GM21515 (cell line): ENCODE results near the gene ZNF382.
"Not testable (repeated sequence)": the region's sequence is repeated elsewhere in the genome, so short reads cannot be mapped to it uniquely, and the experiment has no call there.

Source experiments
- ATAC-seq: cut with Tn5 transposase; IDR thresholded peaks from one replicate; pipeline ENCODE4 v1.9.1; 2021; ENCODE audit not compliant: unreplicated experiment

ZNF382 gene

DNA sequence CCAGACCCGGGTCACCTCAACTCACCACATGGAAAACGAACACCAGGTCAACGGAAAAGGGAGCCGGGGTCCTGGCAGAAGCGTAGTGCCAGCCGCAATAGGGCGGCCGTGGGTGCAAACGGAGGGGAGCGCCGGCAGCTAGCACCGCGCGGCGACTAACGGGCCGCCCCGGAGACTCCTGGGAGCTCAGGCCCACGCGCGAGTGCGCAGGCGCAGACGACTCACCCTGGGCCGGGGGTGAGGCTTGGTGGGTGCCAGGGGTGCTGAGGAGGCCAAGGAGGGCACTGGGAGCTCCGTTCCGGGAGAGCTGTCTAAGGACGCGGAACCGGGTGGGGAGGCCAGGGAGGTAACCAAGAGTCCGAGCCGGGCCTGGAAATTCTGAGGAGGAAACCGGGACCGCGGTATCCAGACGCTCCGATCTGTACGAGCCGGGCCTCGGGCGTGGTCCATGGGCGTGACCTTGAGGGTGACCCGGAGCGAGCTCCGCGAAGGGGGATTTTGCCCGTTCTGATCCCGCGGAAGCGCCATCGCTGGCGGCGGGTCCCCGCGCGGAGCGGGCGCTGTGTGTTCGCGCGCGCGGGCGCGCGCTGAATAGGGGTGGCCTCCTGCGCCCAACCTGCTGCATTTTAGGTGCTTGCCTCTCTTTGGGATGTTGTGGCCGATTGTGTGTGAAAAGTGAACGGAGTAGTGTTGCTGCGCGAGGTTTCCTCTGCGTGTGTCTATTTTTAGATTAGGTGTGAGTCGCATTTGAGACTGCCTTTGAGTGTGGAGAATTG lies at the start of gene ZNF382:
TSS of gene ZNF382 (plus strand) at position 213 of the 776 bp plus-strand sequence. CDS start 4,602 bp downstream, outside the sequence.
- peak; percentile 70 for ATAC-seq

- no peak for ATAC-seq
Observed at GRCh38 chr19:36564391-36564790, 40.7 kb upstream of the ZNF382 start.

GRCh38 chr19:36572593-36573019 lies 32.5 kb upstream of the ZNF382 start:
- no peak for ATAC-seq

DNA sequence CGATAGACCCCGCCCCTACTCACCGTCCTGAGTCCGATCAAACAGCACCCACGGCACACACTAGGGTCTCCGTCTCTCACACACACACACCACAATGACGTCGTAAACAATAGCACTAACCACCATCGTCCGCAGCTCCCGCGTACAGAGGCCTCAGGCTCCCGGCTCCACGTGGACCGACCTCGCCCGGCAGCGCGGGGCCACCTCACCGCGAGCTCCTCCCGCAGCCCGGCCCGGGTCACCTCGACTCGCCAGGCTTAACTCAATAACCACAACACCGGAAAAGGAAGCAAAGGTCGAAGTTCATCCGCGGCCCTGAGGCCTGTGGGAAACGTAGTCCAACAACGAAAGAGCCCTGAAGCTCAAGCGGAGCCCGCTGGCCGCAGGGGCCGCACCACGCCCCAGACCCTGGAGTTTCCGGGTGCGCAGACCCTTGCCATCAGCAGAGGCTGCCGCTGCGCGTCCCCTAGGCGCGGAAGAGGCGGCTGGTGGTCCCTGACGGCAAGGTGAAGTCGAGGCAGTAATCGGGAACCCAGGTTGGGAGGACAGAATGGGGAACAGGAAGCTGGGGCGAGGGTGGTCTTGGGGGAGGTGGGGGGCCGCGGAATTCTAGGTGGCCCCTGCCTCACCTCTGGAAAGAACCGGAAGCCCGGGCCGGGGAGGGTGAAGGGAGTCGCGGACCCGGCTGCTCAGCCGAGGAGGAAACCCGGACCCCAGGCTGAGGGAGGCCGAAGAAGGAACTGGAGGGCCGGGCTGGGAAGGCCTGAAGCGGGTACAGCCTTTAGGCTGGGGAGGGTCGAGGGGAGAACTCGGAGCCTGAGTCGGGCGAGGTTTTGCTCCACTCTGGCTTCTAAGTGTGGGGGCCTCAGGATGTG lies 31.9 kb upstream of the ZNF382 start, which contains the start of gene ZNF529:
TSS of gene ZNF529 (minus strand) at position 273 of the 875 bp plus-strand sequence. CDS start 946 bp downstream, outside the sequence.
- ATAC-seq, result peak; percentile 87

GRCh38 chr19:36573895-36574720 lies 31.0 kb upstream of the ZNF382 start:
- ATAC-seq, result no peak

DNA sequence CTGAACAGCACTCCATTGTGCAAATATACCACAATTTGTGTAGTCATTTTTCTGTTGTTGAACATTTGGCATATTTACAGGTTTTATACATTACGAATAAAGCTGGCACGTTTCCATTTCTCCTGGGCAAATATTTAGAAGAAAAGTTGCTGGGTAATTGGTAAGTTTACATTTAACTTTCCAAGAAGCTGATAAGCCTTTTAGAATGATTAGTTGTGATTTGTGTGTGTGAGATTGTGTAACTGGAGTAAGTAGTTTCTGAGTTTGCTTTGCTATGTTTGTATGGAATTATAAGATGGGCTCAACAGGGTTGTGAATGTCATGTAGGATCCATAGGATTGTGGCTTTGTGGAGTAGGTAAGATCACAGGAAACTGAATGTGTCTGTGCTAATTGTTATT lies 30.4 kb upstream of the ZNF382 start:
- ATAC-seq, result no peak

DNA sequence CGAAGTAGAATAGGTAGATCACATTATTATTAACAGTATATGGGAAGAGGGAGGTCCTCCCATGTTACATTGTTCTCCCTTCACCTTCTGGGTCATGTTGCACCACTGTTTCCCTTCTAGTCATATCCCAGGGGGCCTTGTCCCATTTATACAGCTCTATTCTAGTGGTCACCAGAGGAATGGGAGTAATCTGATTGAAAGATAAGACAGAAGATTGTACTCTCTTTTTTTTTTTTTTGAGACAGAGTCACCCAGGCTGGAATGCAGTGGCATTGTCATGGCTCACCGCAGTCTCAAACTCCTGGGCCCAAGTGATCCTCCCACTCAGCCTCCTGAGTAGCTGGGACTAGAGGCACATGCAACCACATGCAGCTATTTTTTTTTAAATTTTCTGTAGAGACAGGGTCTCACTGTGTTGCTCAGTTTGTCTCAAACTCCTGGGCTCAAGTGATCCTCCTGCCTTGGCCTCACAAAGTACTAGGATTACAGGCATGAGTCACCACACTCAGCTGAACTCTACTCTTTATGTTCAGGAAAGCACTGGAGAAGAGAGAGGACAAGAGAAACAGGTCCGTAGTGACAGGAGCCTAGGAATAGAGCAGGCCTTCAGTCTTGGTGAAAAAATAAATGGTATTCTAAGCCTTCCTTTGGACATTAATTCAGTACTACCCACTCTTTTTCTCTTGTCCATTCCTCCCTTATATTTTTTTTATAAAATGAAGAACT lies 27.7 kb upstream of the ZNF382 start:
- no peak for ATAC-seq

DNA sequence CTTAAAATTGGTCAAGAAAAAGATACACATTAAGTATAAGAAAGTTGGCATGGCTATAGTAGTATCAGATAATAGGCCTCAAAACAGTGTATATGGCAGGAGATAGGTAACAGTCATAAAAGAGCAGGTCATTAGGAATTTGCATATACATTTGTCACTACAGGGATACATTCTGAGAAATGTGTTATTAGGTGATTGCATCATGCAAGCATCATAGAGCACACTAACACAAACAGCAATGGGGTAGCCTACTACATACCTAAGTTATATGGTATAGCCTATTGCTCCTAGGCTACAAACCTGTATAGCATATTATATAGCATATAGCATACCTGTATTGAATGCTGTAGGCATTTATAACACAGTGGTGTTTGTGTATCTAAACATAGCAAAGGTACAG lies 25.9 kb upstream of the ZNF382 start:
- no peak for ATAC-seq

DNA sequence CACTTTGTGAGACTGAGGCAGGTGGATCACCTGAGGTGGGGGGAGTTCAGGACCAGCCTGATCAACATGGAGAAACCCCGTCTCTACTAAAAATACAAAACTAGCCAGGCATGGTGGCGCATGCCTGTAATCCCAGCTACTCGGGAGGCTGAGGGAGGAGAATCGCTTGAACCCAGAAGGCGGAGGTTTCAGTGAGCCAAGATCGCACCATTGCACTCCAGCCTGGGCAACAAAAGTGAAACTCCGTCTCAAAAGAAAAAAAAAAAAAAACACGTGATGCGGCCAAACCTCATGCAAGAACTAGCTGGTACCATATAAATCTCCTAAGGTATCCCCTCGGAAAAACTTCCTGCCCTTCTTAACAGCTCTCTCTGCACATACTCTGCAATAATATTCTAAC lies 2.4 kb upstream of the ZNF382 start:
- not testable (repeated sequence) for ATAC-seq

- peak; percentile 75 for ATAC-seq
Observed at GRCh38 chr19:36604656-36605100, 435 bp upstream of the ZNF382 start.

- ATAC-seq, result no peak
Observed at GRCh38 chr19:36605877-36606478, 865 bp downstream of the ZNF382 start.

- no peak for ATAC-seq
Observed at GRCh38 chr19:36627057-36627456, 21.9 kb downstream of the ZNF382 start.

- no peak for ATAC-seq
Observed at GRCh38 chr19:36635342-36635741, 30.2 kb downstream of the ZNF382 start.

DNA sequence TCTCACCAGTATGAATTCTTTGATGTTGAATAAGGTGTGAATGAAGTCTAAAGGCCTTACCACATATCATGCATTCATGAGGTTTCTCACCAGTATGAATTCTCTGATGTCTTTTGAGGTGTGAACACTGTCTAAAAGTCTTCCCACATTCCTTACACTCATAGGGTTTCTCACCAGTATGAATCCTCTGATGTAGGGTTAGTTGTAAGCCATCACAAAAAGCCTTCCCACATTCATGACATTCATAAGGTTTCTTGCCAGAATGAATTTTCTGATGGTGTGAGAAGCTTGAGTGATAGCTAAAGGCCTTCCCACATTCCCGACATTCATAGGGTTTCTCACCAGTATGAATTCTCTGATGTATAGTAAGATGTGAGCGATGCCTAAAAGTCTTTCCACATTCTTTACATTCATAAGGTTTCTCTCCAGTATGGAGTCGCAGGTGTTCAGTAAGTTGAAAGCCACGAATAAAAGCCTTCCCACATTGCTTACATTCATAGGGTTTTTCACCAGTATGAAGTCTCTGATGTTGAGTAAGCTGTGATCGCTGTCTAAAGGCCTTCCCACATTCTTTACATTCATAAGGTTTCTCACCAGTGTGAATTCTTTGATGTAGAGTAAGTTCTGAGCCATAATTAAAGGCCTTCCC lies 33.9 kb downstream of the ZNF382 start:
- no peak for ATAC-seq

DNA sequence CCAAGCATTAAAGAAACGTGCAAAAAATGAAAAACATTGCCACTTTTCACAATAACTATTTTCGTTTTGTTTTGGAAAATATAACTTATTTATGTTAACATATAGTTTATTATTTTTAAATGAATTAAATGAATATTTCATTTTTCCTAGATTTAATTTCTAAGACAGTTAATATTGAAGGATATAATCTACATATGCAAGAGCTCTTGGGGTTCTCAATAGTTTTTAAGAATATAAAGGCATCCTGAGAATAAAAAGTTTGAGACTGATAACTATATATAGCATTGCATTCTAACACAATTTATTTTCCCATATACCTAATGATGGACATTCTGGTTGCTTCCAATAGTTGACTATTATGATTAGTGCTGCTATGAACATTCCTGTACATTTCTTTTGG lies 41.6 kb downstream of the ZNF382 start:
- no peak for ATAC-seq

- no peak for ATAC-seq
Observed at GRCh38 chr19:36652958-36653357, 47.8 kb downstream of the ZNF382 start.

DNA sequence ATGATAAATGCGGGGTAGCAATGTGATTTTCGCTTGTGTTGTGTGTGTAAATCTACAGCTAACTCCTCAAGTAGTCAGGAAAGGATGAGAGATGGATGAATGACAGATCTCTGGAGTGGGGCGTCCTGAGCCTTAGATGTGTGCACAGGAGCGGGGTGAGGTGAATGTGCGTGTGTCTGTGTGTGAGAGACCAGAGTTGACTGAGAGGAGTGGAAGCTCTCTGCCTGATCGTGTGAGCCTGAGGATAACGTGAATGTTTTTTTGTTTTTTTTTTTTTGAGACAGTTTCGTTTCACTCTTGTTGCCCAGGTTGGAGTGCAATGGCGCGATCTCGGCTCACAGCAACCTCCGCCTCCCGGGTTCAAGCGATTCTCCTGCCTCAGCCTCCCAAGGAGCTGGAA lies 60.7 kb downstream of the ZNF382 start:
- no peak for ATAC-seq

DNA sequence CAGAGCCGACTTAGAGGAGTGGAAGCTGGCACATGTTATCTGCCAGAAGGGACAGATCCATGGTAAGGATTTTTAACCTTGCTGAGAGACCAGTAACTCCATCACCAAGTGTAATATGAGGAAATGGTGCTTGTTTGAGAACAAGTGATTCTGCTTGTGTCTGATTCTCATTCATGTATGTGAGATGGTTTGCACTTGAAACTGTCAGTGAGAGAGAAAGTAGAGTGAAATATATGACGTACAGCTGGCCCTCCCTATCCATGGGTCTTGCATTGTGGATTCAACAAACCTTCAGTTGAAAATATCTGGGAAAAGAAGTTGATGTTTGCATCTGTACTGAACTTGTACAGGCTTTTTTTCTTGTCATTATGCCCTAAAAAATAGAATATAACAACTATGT lies 63.5 kb downstream of the ZNF382 start:
- no peak for ATAC-seq

DNA sequence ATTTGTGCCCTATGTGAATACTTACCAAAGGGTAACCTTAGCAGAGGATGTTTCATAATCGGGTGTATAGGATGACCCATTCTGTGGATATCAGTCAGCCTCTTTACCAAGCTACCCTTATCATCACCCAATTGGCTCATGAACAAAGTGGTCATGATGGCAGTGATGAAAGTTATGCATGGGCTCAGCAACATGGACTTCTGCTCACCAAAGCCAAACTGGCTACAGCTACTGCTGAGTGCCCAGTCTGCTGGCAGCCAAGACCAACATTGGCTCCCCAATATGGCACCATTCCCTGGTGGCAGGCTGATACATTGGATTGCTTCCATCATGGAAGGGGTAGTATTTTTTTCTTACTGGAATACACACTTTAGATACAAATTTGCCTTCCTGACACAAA lies 67.3 kb downstream of the ZNF382 start:
- no peak for ATAC-seq
